Measurements from ENCODE around the gene CCNJL. TPM values are rescaled to one million over a fixed set of nuclear protein-coding genes. Genes with fewer than 3 reads are reported as not detected.

CCNJL gene
- polyA plus RNA-seq, 1 donor (not counting 4 experiments of a cell fraction or from before 2014, with no cell fraction given), result 1.6 TPM

DNA sequence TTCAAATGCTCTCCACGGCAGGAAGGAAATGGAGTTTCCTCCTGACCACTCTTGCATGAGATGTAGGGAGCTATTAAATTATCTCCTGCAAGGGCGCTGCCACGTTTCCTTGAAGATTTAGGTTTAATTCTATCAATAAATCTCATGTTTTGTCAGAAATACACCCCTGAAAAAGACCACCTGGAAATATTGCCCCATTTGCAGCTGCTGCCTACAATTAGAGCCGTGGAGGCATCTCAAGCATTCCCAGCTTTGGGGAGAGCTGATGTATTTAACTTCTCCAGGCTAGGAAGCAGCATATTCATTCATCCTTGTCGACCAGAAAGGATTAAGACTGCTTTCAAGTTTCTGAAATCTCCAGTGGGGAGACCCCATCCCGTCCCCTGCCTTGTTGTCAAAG is 40.5 kb downstream of the CCNJL start:
- Histone ChIP-seq H3K4me1 (ENCODE audit: control insufficient read depth, extremely low read depth, insufficient read depth, low read length) (peaks cover 14% of the 10 kb centered on the region), H3K4me2 (ENCODE audit: control insufficient read depth, extremely low read depth, insufficient read depth, low read depth, low read length) (no peak overlapping the region), H3K27ac (ENCODE audit: control insufficient read depth, insufficient read depth, low read length) (no peak overlapping the region), H3K9me3 (ENCODE audit: control insufficient read depth, low read depth, low read length) (no peaks in the 10 kb centered on the region), H4K20me1 (ENCODE audit: control insufficient read depth, extremely low read depth, insufficient read depth, low read length) (no peaks in the 10 kb centered on the region), H3K9ac (ENCODE audit: control insufficient read depth, extremely low read depth, insufficient read depth, low read length) (no peak overlapping the region), H3K4me3 (ENCODE audit: control insufficient read depth in 2 of 3, extremely low read depth in 1 of 3, insufficient read depth in 2 of 3, low read depth in 1 of 3, low read length in 3 of 3) (no peak overlapping the region), H3K79me2 (ENCODE audit: control insufficient read depth, insufficient read depth, low read length) (no peaks in the 10 kb centered on the region), H3K36me3 (ENCODE audit: control insufficient read depth in 2 of 2, extremely low read depth in 1 of 2, insufficient read depth in 2 of 2, low read length in 2 of 2) (no peaks in the 10 kb centered on the region), H3K27me3 (ENCODE audit: control insufficient read depth, extremely low read depth, insufficient read depth, low read length) (no peaks in the 10 kb centered on the region), H2AFZ (ENCODE audit: control insufficient read depth, low read length) (no peak overlapping the region), H3K9me1 (ENCODE audit: control insufficient read depth, extremely low read depth, insufficient read depth, low read length) (peaks cover 2% of the 10 kb centered on the region)
- DNase-seq (ENCODE audit: low read depth, low spot score), result no peak
- no peak for TF ChIP-seq EZH2 (IDR thresholded peaks at IDR 0.05; ENCODE audit: low read length)
- TF ChIP-seq, protein P1, sequence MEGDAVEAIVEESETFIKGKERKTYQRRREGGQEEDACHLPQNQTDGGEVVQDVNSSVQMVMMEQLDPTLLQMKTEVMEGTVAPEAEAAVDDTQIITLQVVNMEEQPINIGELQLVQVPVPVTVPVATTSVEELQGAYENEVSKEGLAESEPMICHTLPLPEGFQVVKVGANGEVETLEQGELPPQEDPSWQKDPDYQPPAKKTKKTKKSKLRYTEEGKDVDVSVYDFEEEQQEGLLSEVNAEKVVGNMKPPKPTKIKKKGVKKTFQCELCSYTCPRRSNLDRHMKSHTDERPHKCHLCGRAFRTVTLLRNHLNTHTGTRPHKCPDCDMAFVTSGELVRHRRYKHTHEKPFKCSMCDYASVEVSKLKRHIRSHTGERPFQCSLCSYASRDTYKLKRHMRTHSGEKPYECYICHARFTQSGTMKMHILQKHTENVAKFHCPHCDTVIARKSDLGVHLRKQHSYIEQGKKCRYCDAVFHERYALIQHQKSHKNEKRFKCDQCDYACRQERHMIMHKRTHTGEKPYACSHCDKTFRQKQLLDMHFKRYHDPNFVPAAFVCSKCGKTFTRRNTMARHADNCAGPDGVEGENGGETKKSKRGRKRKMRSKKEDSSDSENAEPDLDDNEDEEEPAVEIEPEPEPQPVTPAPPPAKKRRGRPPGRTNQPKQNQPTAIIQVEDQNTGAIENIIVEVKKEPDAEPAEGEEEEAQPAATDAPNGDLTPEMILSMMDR (optimal IDR thresholded peaks at IDR 0.05 in 1 of 3, IDR thresholded peaks at IDR 0.05 in 1 of 3, conservative IDR thresholded peaks at IDR 0.05 in 1 of 3; ENCODE audit: extremely low read depth in 1 of 3, insufficient read depth in 2 of 3, low read length in 3 of 3), result no peak
- FAIRE-seq, result no peak
- dilution Hi-C loops (cut with MboI; ENCODE audit: extremely low pct_ligation_motif_present, low sequenced_read_pairs), result no loop called here

DNA sequence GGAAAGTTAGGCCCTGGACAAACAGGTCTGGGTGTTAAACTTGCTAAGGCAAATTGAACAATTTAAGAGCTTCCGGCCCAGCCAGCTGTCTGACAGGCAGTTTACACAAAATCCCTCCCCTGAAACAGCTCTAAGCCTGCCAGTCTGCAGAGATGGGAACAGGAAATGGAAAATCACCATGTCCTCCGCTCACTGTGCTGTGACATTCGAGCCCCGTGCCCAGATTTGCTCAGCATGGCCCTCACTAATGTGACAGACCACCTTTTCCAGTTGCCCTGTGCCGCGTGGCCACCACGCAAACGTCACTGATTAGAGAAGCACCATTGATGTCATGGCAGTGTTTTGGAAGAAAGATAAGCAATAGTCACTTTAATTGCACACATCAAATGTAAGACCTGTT is 41.0 kb downstream of the CCNJL start:
- no peak for FAIRE-seq
- Histone ChIP-seq H3K9ac (ENCODE audit: control insufficient read depth, extremely low read depth, insufficient read depth, low read length) (no peak overlapping the region), H2AFZ (ENCODE audit: control insufficient read depth, low read length) (peak overlapping the region; percentile 77), H3K9me1 (ENCODE audit: control insufficient read depth, extremely low read depth, insufficient read depth, low read length) (peaks cover 2% of the 10 kb centered on the region), H3K9me3 (ENCODE audit: control insufficient read depth, low read depth, low read length) (no peaks in the 10 kb centered on the region), H4K20me1 (ENCODE audit: control insufficient read depth, extremely low read depth, insufficient read depth, low read length) (no peaks in the 10 kb centered on the region), H3K36me3 (ENCODE audit: control insufficient read depth in 2 of 2, extremely low read depth in 1 of 2, insufficient read depth in 2 of 2, low read length in 2 of 2) (no peaks in the 10 kb centered on the region), H3K4me3 (ENCODE audit: control insufficient read depth in 2 of 3, extremely low read depth in 1 of 3, insufficient read depth in 2 of 3, low read depth in 1 of 3, low read length in 3 of 3) (no peak overlapping the region), H3K27me3 (ENCODE audit: control insufficient read depth, extremely low read depth, insufficient read depth, low read length) (no peaks in the 10 kb centered on the region), H3K4me1 (ENCODE audit: control insufficient read depth, extremely low read depth, insufficient read depth, low read length) (peaks cover 14% of the 10 kb centered on the region), H3K79me2 (ENCODE audit: control insufficient read depth, insufficient read depth, low read length) (no peaks in the 10 kb centered on the region), H3K4me2 (ENCODE audit: control insufficient read depth, extremely low read depth, insufficient read depth, low read depth, low read length) (peak overlapping the region; percentile 62), H3K27ac (ENCODE audit: control insufficient read depth, insufficient read depth, low read length) (no peak overlapping the region)
- no peak for TF ChIP-seq EZH2 (IDR thresholded peaks at IDR 0.05; ENCODE audit: low read length)
- TF ChIP-seq, protein P1 (optimal IDR thresholded peaks at IDR 0.05 in 1 of 3, IDR thresholded peaks at IDR 0.05 in 1 of 3, conservative IDR thresholded peaks at IDR 0.05 in 1 of 3; ENCODE audit: extremely low read depth in 1 of 3, insufficient read depth in 2 of 3, low read length in 3 of 3), result no peak
- dilution Hi-C loops (cut with MboI; ENCODE audit: extremely low pct_ligation_motif_present, low sequenced_read_pairs), result no loop called here
- DNase-seq (ENCODE audit: low read depth, low spot score), result no peak

Data from keratinocyte (primary cell).